NCI-H1092 treated with DMSO at 0.1 percent for 48 hours (cell line): ENCODE measurements around the gene GABBR2.

ENCODE experiments used
- DNase-seq: peaks from one replicate; lab custom pipeline; 2025; lab: John Stamatoyannopoulos, UW

The GABBR2 gene

GRCh38 chr9:98720402-98720801 is 11.7 kb upstream of the GABBR2 start:
- no peak for DNase-seq

- DNase-seq = no peak
These were observed 10.3 kb upstream of the GABBR2 start for GRCh38 chr9:98719055-98719454.

- DNase-seq = no peak
These were observed 6.1 kb upstream of the GABBR2 start for GRCh38 chr9:98714833-98715232.

- DNase-seq = no peak
These were observed 4.3 kb upstream of the GABBR2 start for GRCh38 chr9:98712987-98713386.

GRCh38 chr9:98709968-98710965 is 1.5 kb upstream of the GABBR2 start:
- no peak for DNase-seq

GRCh38 chr9:98708103-98708932 is 417 bp downstream of the GABBR2 start:
- peak; percentile 6 for DNase-seq

GRCh38 chr9:98707166-98708102 is 1.3 kb downstream of the GABBR2 start:
- peak; percentile 88 for DNase-seq

- DNase-seq = peak; percentile 80
These were observed 2.0 kb downstream of the GABBR2 start for GRCh38 chr9:98706651-98707165.

GRCh38 chr9:98702835-98703380 is 5.8 kb downstream of the GABBR2 start:
- no peak for DNase-seq

GRCh38 chr9:98702340-98702739 is 6.4 kb downstream of the GABBR2 start:
- no peak for DNase-seq

GRCh38 chr9:98701576-98701975 is 7.2 kb downstream of the GABBR2 start:
- no peak for DNase-seq

- no peak for DNase-seq
These were observed 7.9 kb downstream of the GABBR2 start for GRCh38 chr9:98700801-98701200.

- no peak for DNase-seq
These were observed 9.9 kb downstream of the GABBR2 start for GRCh38 chr9:98698856-98699255.

GRCh38 chr9:98694943-98695342 is 13.8 kb downstream of the GABBR2 start:
- DNase-seq = no peak

- DNase-seq = no peak
These were observed 16.3 kb downstream of the GABBR2 start for GRCh38 chr9:98692392-98692791.

GRCh38 chr9:98691890-98692289 is 16.8 kb downstream of the GABBR2 start:
- no peak for DNase-seq

GRCh38 chr9:98690686-98691085 is 18.0 kb downstream of the GABBR2 start:
- DNase-seq = no peak

- no peak for DNase-seq
These were observed 19.8 kb downstream of the GABBR2 start for GRCh38 chr9:98688710-98689495.

GRCh38 chr9:98687911-98688310 is 20.8 kb downstream of the GABBR2 start:
- DNase-seq = no peak
